Smooth muscle cell (in vitro differentiated cells): ENCODE results near the gene DOK3. TPM values are rescaled to one million over a fixed set of nuclear protein-coding genes. Genes with fewer than 3 reads are reported as not detected.

Experiments
- DNase-seq: peaks from one replicate; lab custom pipeline; 2025; ENCODE audit not compliant: unreplicated experiment; lab: John Stamatoyannopoulos, UW
- H2AFZ ChIP-seq: fragments of 200-600 bp; sonication (generic); 2 replicates; pipeline ENCODE4 v1.6.0; 2016; ENCODE audit warnings: antibody characterized with exemption, low read depth, mild to moderate bottlenecking
- H3F3A ChIP-seq: fragments of 200-600 bp; sonication (generic); 2 replicates; pipeline ENCODE4 v1.6.0; 2017; ENCODE audit warnings: antibody characterized with exemption, low read depth
- H3K27ac ChIP-seq: fragments of 200-600 bp; sonication (generic); 2 replicates; pipeline ENCODE4 v1.5.1; 2016; ENCODE audit warnings: low read depth, mild to moderate bottlenecking
- H3K27me3 ChIP-seq: fragments of 200-600 bp; sonication (generic); 2 replicates; pipeline ENCODE4 v1.6.1; 2016; ENCODE audit warnings: low read depth, mild to moderate bottlenecking
- H3K36me3 ChIP-seq: fragments of 200-600 bp; sonication (generic); 2 replicates; pipeline ENCODE4 v1.5.1; 2016; ENCODE audit warnings: low read depth
- H3K4me1 ChIP-seq: fragments of 200-600 bp; sonication (generic); 2 replicates; pipeline ENCODE4 v1.5.1; 2016; ENCODE audit warnings: low read depth
- H3K4me2 ChIP-seq: fragments of 200-600 bp; sonication (generic); 2 replicates; pipeline ENCODE4 v1.6.0; 2016; ENCODE audit warnings: mild to moderate bottlenecking
- H3K4me3 ChIP-seq: fragments of 200-600 bp; sonication (generic); 2 replicates; pipeline ENCODE4 v1.5.1; 2016; ENCODE audit warnings: mild to moderate bottlenecking
- H3K79me2 ChIP-seq: fragments of 200-600 bp; sonication (generic); 2 replicates; pipeline ENCODE4 v1.6.0; 2016; ENCODE audit warnings: low read depth, mild to moderate bottlenecking
- H3K9ac ChIP-seq: fragments of 200-600 bp; sonication (generic); 2 replicates; pipeline ENCODE4 v1.6.0; 2016; ENCODE audit warnings: low read depth
- H3K9me3 ChIP-seq: fragments of 200-600 bp; sonication (generic); replicated peaks from 2 replicates; pipeline ENCODE4 v1.5.1; 2016; ENCODE audit warnings: low read depth
- H4K20me1 ChIP-seq: fragments of 200-600 bp; sonication (generic); 2 replicates; pipeline ENCODE4 v1.6.0; 2016; ENCODE audit warnings: low read depth
- CTCF ChIP-seq: fragments of 200-600 bp; sonication (generic); IDR thresholded peaks from 2 replicates; pipeline ENCODE4 v1.5.1; 2017; ENCODE audit warnings: borderline replicate concordance, mild to moderate bottlenecking, antibody characterized with exemption; ENCODE audit not compliant: insufficient read depth, poor library complexity, severe bottlenecking
- WGBS: methylation state at CpG from one replicate; pipeline ENCODE4 v1.1.7; 2016; ENCODE audit warnings: low lambda C conversion rate; 5-methylcytosine and 5-hydroxymethylcytosine counted together
- polyA plus RNA-seq: library from polyadenylated mRNA; unstranded; fragments of >200 nt; fragmentation: Nextera tagmentation; extraction: Ambion mirVana; gene quantifications from 2 replicates; pipeline ENCODE4 v1.2.1, GENCODE V29; 2016
- total RNA-seq: library from RNA; depleted of rRNA; stranded (reverse); fragments of >200 nt; gene quantifications from 2 replicates; pipeline ENCODE4 v1.2.3, GENCODE V29; 2014

The DOK3 gene
- total and polyA plus RNA-seq, 2 experiments from 2014 or later: 0.58 to 1.4 TPM

GRCh38 chr5:177467436-177467835, 42.2 kb downstream of the DOK3 start:
- Histone ChIP-seq H3K9ac (no peak overlapping the region), H3K27ac (no peak overlapping the region), H3K79me2 (peaks cover 57% of the 10 kb centered on the region), H3K4me2 (no peak overlapping the region), H3K4me1 (peaks cover 23% of the 10 kb centered on the region), H3K36me3 (peaks cover 4% of the 10 kb centered on the region), H4K20me1 (peaks cover 99% of the 10 kb centered on the region), H3K27me3 (no peaks in the 10 kb centered on the region), H3K9me3 (no peaks in the 10 kb centered on the region), H3K4me3 (no peak overlapping the region), H3F3A (peaks cover 15% of the 10 kb centered on the region), H2AFZ (no peak overlapping the region)
- 95% methylated on average over 26 of the region's 31 CpGs for WGBS
- DNase-seq: no peak
- no peak for TF ChIP-seq CTCF

- Histone ChIP-seq H3K4me2 (no peak overlapping the region), H3K9ac (no peak overlapping the region), H4K20me1 (peaks cover 99% of the 10 kb centered on the region), H3K27ac (no peak overlapping the region), H3K79me2 (peaks cover 51% of the 10 kb centered on the region), H3F3A (peaks cover 15% of the 10 kb centered on the region), H3K4me1 (peaks cover 17% of the 10 kb centered on the region), H3K36me3 (peaks cover 4% of the 10 kb centered on the region), H2AFZ (no peak overlapping the region), H3K27me3 (no peaks in the 10 kb centered on the region), H3K9me3 (no peaks in the 10 kb centered on the region), H3K4me3 (no peak overlapping the region)
- no peak for TF ChIP-seq CTCF
- WGBS: 97% methylated on average over 25 of the region's 25 CpGs
- no peak for DNase-seq
These were observed 42.8 kb downstream of the DOK3 start for GRCh38 chr5:177466861-177467260.

GRCh38 chr5:177465044-177465443, 44.6 kb downstream of the DOK3 start:
- H3K4me3 ChIP-seq: no peak overlapping the region
- peaks cover under 1% of the 10 kb centered on the region for H3K4me1 ChIP-seq
- peaks cover 4% of the 10 kb centered on the region for H3K36me3 ChIP-seq
- DNase-seq: no peak
- no peaks in the 10 kb centered on the region for H3K27me3 ChIP-seq
- H4K20me1 ChIP-seq: peaks cover 97% of the 10 kb centered on the region
- H3K79me2 ChIP-seq: peaks cover 33% of the 10 kb centered on the region
- peaks cover 23% of the 10 kb centered on the region for H3F3A ChIP-seq
- H2AFZ ChIP-seq: no peak overlapping the region
- no peak overlapping the region for H3K4me2 ChIP-seq
- TF ChIP-seq CTCF: no peak
- no peaks in the 10 kb centered on the region for H3K9me3 ChIP-seq
- H3K27ac ChIP-seq: no peak overlapping the region
- WGBS: 95% methylated on average over 11 of the region's 11 CpGs
- H3K9ac ChIP-seq: no peak overlapping the region

GRCh38 chr5:177462021-177462670, 47.5 kb downstream of the DOK3 start:
- peaks cover 35% of the 10 kb centered on the region for H3F3A ChIP-seq
- no peak overlapping the region for H3K9ac ChIP-seq
- peaks cover 4% of the 10 kb centered on the region for H3K36me3 ChIP-seq
- no peak for TF ChIP-seq CTCF
- peaks cover 13% of the 10 kb centered on the region for H3K79me2 ChIP-seq
- H3K4me2 ChIP-seq: no peak overlapping the region
- peaks cover 2% of the 10 kb centered on the region for H3K4me1 ChIP-seq
- WGBS: 97% methylated on average over 19 of the region's 27 CpGs
- H4K20me1 ChIP-seq: peaks cover 97% of the 10 kb centered on the region
- DNase-seq: no peak
- H3K27ac ChIP-seq: no peak overlapping the region
- no peaks in the 10 kb centered on the region for H3K27me3 ChIP-seq
- no peaks in the 10 kb centered on the region for H3K9me3 ChIP-seq
- no peak overlapping the region for H3K4me3 ChIP-seq
- H2AFZ ChIP-seq: no peak overlapping the region
